Measurements from ENCODE around the gene UBE2J1. TPM values are rescaled to one million over a fixed set of nuclear protein-coding genes. Genes with fewer than 3 reads are reported as not detected.

The UBE2J1 gene
- total and polyA plus RNA-seq, 9 of the 15 experiments (the other 6 are each of a cell fraction or from before 2014, with no cell fraction given) = 11.6 to 32.6 (median 22.0) TPM

DNA sequence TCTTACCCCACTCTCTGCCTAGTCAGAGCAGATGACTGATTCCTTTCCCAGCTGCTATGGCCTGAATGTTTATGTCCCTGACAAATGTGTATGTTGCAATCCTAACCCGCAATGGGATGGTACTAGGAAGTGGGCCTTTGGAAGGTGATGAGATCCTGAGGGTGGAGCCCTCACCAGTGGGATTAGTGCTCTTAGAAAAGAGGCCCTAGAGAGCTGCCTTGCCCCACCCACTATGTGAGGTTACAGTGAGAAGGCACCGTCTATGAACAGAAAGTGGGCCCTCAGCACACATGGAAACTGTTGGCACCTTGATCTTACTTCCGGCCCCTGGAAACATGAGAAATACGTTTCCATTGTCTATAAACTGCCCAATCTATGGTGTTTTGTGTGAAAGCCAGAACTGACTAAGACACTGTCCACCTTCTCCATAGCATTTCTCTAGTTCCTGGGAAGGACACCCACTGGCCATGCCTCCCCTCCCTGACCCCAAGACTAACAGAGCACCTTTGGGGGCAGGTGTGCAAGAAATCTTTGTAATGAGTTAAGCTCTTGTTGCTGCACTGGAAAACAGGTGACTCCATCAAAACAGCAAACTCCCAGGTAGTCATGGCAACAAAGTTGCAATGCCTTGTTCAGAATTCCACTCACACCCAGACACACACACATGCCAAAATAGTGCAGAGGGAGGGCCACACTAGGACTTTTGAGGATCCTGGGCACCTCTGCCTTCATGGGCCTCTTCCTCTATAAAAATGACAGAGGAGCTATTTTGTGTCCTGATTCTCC is 53.6 kb downstream of the UBE2J1 start:
- Histone ChIP-seq H3K9ac (ENCODE audit: insufficient read depth in 1 of 2, low read depth in 2 of 2, low read length in 2 of 2) (no peak overlapping the region), H4K20me1 (replicated peaks; ENCODE audit: control insufficient read depth, insufficient read depth, low read length) (no peaks in the 10 kb centered on the region; the same call in 1 of the 2 replicates), H3K4me2 (ENCODE audit: insufficient read depth, low read length) (no peak overlapping the region), H3K79me2 (ENCODE audit: control insufficient read depth, insufficient read depth, low read length) (no peaks in the 10 kb centered on the region), H3K27ac (ENCODE audit: extremely low read depth, low read depth, low read length) (no peak overlapping the region), H3K4me3 (no peak overlapping the region), H3K27me3 (ENCODE audit: control insufficient read depth in 2 of 2, insufficient read depth in 2 of 2, low read length in 2 of 2) (peaks cover 6 to 42% of the 10 kb centered on the region in 2 experiments; a peak in 3 of 5 replicates), H3K36me3 (ENCODE audit: control insufficient read depth, insufficient read depth, low read length) (no peaks in the 10 kb centered on the region), H3K9me3 (replicated peaks; ENCODE audit: control insufficient read depth, insufficient read depth, low read depth, low read length) (no peaks in the 10 kb centered on the region), H3K4me1 (replicated peaks in 1 of 2; ENCODE audit: control insufficient read depth in 2 of 2, insufficient read depth in 2 of 2, low read length in 2 of 2) (peaks cover 0 to 12% of the 10 kb centered on the region in 2 experiments; a peak in 3 of 5 replicates), H2AFZ (ENCODE audit: low read depth, low read length) (no peak overlapping the region), H3K9me1 (ENCODE audit: control insufficient read depth, insufficient read depth, low read length) (no peaks in the 10 kb centered on the region)
- ChIA-PET POLR2A (no interaction called here), CTCF (ENCODE audit: low intra/inter-chr PET ratio) (no interaction called here)
- in situ Hi-C loops (cut with MboI) = no loop called here
- intact Hi-C loops (cut with micrococcal nuclease) = no loop called here
- no peak for DNase-seq (ENCODE audit: extremely low read depth in 1 of 4, low spot score in 3 of 4)
- no peak for FAIRE-seq
- no peak for ATAC-seq
- 2% methylated on average over 3 of the region's 4 CpGs for WGBS (ENCODE audit: insufficient coverage, low coverage, missing lambda C conversion rate)
- no TSS peak for BruUV-seq (replicated peaks)
- TF ChIP-seq CEBPB (tag; IDR thresholded peaks at IDR 0.05) (peak; percentile 77), PYGO2 (tag; IDR thresholded peaks at IDR 0.05) (no peak), CEBPG (CRISPR knock-in tag; IDR thresholded peaks at IDR 0.05) (peak; percentile 45; the same call in 1 of the 2 replicates), CEBPG (tag; conservative IDR thresholded peaks at IDR 0.05 in 1 of 2, IDR thresholded peaks at IDR 0.05 in 1 of 2) (peak; percentile 82 to 84), RFX1 (IDR thresholded peaks at IDR 0.05) (peak; percentile 70)
